NB4 (cell line): ENCODE measurements around the gene PARD3.
A peak's percentile ranks its signal among the peaks of the same experiment; 100 is the strongest.

Source experiments
- DNase-seq: peaks from one replicate; pipeline ENCODE4 v3.0.0; 2010; ENCODE audit warnings: low read depth
- H3K4me3 ChIP-seq: one replicate; pipeline ENCODE4 v1.5.1; 2011; ENCODE audit warnings: mild to moderate bottlenecking, low read depth, low read length, moderate library complexity
- CTCF ChIP-seq: IDR thresholded peaks from one replicate; pipeline ENCODE4 v1.5.1; 2012; ENCODE audit warnings: low read depth, low read length
- MAX ChIP-seq: IDR thresholded peaks from 2 replicates; pipeline ENCODE4 v1.6.1; 2011; ENCODE audit warnings: low read depth, low read length
- MYC ChIP-seq: IDR thresholded peaks from 2 replicates; pipeline ENCODE4 v1.6.1; 2011; ENCODE audit warnings: low read depth, low read length
- POLR2A ChIP-seq: IDR thresholded peaks from 2 replicates; pipeline ENCODE4 v1.6.1; 2011; ENCODE audit warnings: mild to moderate bottlenecking; ENCODE audit not compliant: insufficient read length; ENCODE audit errors: extremely low read depth

PARD3 gene

GRCh38 chr10:34830217-34830822 lies 15.2 kb upstream of the PARD3 start:
- no peak for TF ChIP-seq MAX
- TF ChIP-seq POLR2A, result no peak
- TF ChIP-seq CTCF, result no peak
- no peak for TF ChIP-seq MYC
- no peak overlapping the region for H3K4me3 ChIP-seq
- no peak for DNase-seq

- TF ChIP-seq MYC (no peak), MAX (no peak), CTCF (no peak), POLR2A (no peak)
- H3K4me3 ChIP-seq, result no peak overlapping the region
- no peak for DNase-seq
These were observed 12.0 kb upstream of the PARD3 start for GRCh38 chr10:34826857-34827766.

GRCh38 chr10:34826221-34826620 lies 11.1 kb upstream of the PARD3 start:
- DNase-seq, result no peak
- TF ChIP-seq MAX (no peak), POLR2A (no peak), CTCF (no peak), MYC (no peak)
- H3K4me3 ChIP-seq, result no peak overlapping the region

- TF ChIP-seq CTCF (no peak), MYC (no peak), MAX (no peak), POLR2A (no peak)
- DNase-seq, result no peak
- no peak overlapping the region for H3K4me3 ChIP-seq
These were observed 10.3 kb upstream of the PARD3 start for GRCh38 chr10:34825414-34825813.

GRCh38 chr10:34824870-34825269 lies 9.8 kb upstream of the PARD3 start:
- TF ChIP-seq POLR2A, result no peak
- TF ChIP-seq MAX, result no peak
- no peak for TF ChIP-seq MYC
- no peak for TF ChIP-seq CTCF
- no peak overlapping the region for H3K4me3 ChIP-seq
- DNase-seq, result peak; percentile 7
